ENCODE data around the gene ATRN. TPM values are rescaled to one million over a fixed set of nuclear protein-coding genes. Genes with fewer than 3 reads are reported as not detected.

Gene ATRN
- total RNA-seq, 1 experiment from 2014 or later, result 19.9 TPM

- Mint-ChIP-seq H3K27me3 (ENCODE audit: low read depth) (no peaks in the 10 kb centered on the region; the same call in 1 of the 2 replicates), H3K9me3 (no peaks in the 10 kb centered on the region), H3K4me1 (peaks cover 1% of the 10 kb centered on the region), H3K4me3 (no peak overlapping the region), H3K27ac (no peak overlapping the region), H3K36me3 (no peaks in the 10 kb centered on the region)
- ATAC-seq, result peak; percentile 85
- TF ChIP-seq NR2C2 (CRISPR knock-in tag; IDR thresholded peaks at IDR 0.05), result no peak
- no peak for TF ChIP-seq FOXP4 (CRISPR knock-in tag; IDR thresholded peaks at IDR 0.05)
- TF ChIP-seq ZNF512 (CRISPR knock-in tag; IDR thresholded peaks at IDR 0.05; ENCODE audit: borderline replicate concordance), result no peak
- TF ChIP-seq NFATC4 (CRISPR knock-in tag; IDR thresholded peaks at IDR 0.05), result no peak
- no peak for TF ChIP-seq SMAD4 (CRISPR knock-in tag; IDR thresholded peaks at IDR 0.05)
- TF ChIP-seq ZNF532 (CRISPR knock-in tag; IDR thresholded peaks at IDR 0.05; ENCODE audit: borderline replicate concordance), result no peak
- no peak for TF ChIP-seq ATF6 (CRISPR knock-in tag; IDR thresholded peaks at IDR 0.05)
- no peak for TF ChIP-seq KAT7 (CRISPR knock-in tag; IDR thresholded peaks at IDR 0.05; ENCODE audit: borderline replicate concordance)
- no peak for TF ChIP-seq ZBTB21 (CRISPR knock-in tag; IDR thresholded peaks at IDR 0.05; ENCODE audit: borderline replicate concordance)
- TF ChIP-seq MYBL2 (CRISPR knock-in tag; IDR thresholded peaks at IDR 0.05), result no peak
- CTCF ChIA-PET, result interaction anchor here (1.0 to 2.4 kb wide), 2 partner anchors 56 to 58 kb away, joined by 3 to 12 read pairs; no protein-coding TSS in a partner anchor
- peak; percentile 37 for DNase-seq (ENCODE audit: low spot score)
- POLR2A ChIA-PET, result no interaction called here
These were observed 150.3 kb downstream of the ATRN start for GRCh38 chr20:3621111-3621510.

GRCh38 chr20:3622406-3622805, 151.6 kb downstream of the ATRN start:
- H3K36me3 Mint-ChIP-seq, result no peaks in the 10 kb centered on the region
- TF ChIP-seq NR1H2 (CRISPR knock-in tag; IDR thresholded peaks at IDR 0.05) (no peak), AR (CRISPR knock-in tag; IDR thresholded peaks at IDR 0.05) (no peak), JAZF1 (CRISPR knock-in tag; IDR thresholded peaks at IDR 0.05) (no peak), TEAD1 (CRISPR knock-in tag; IDR thresholded peaks at IDR 0.05) (no peak), NFYB (CRISPR knock-in tag; conservative IDR thresholded peaks at IDR 0.05; ENCODE audit: low read depth) (no peak), CBFB (CRISPR knock-in tag; IDR thresholded peaks at IDR 0.05; ENCODE audit: low read depth) (no peak)
- ChIA-PET CTCF (interaction anchor here (1.0 kb wide), 1 partner anchor 10 kb away, joined by 4 read pairs; no protein-coding TSS in a partner anchor), POLR2A (no interaction called here)
- no peaks in the 10 kb centered on the region for H3K4me1 Mint-ChIP-seq
- no peaks in the 10 kb centered on the region for H3K9me3 Mint-ChIP-seq
- no peak for ATAC-seq
- H3K27ac Mint-ChIP-seq, result no peak overlapping the region
- no peaks in the 10 kb centered on the region; the same call in 1 of the 2 replicates for H3K27me3 Mint-ChIP-seq (ENCODE audit: low read depth)
- DNase-seq (ENCODE audit: low spot score), result no peak
- no peak overlapping the region for H3K4me3 Mint-ChIP-seq
